ENCODE data around the gene YPEL3. TPM values are rescaled to one million over a fixed set of nuclear protein-coding genes. Genes with fewer than 3 reads are reported as not detected.
A peak's percentile ranks its signal among the peaks of the same experiment; 100 is the strongest.

The YPEL3 gene
- total RNA-seq, 3 donors from 2014 or later, result 106 to 143 (median 114) TPM

DNA sequence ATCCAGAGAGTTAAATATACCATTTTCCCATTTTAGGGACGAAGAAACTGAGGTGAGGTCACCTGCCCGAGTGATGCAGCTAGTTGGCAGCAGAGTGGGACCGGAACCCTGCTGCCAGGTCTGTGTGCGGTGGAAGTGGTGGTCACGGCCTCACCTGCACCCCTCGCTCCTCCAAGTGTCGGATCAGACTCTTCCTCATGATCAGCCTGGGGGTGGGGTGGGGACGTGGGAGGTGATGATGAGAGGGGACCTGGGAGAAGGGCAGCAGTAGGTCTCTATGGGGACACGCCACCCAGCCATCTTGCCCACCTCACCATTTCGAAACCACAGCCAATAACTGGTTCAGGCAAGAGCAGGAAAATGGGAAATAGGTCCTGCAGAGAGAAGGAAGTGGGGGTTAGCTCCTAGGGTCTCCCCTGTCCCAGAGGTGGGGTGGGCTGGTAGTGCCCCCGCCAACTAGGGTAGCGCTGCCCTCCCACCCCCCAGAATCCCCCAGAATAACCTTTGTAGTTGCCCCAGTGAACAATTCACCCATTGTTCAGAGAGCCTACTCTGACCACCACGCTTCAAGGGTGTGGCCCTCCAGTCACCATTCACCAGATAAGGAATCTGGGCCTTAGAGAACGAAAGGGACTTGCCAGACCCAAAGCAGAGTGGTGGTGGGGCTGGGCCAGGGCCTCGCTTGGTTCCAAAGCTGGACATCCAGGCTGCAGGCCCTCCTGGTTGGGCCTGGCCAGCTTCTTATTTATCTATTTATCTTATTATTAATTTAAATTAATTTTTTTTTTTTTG lies 12.2 kb upstream of the YPEL3 start:
- intact Hi-C loops (cut with DNase I; ENCODE audit: low total_unique reads), result no loop called here
- no peak overlapping the region for H3K27ac ChIP-seq
- no peaks in the 10 kb centered on the region for H3K27me3 ChIP-seq
- TF ChIP-seq POLR2AphosphoS5 (IDR thresholded peaks at IDR 0.05) (no peak), POLR2A (IDR thresholded peaks at IDR 0.05) (no peak)
- TF ChIP-seq, protein P1, sequence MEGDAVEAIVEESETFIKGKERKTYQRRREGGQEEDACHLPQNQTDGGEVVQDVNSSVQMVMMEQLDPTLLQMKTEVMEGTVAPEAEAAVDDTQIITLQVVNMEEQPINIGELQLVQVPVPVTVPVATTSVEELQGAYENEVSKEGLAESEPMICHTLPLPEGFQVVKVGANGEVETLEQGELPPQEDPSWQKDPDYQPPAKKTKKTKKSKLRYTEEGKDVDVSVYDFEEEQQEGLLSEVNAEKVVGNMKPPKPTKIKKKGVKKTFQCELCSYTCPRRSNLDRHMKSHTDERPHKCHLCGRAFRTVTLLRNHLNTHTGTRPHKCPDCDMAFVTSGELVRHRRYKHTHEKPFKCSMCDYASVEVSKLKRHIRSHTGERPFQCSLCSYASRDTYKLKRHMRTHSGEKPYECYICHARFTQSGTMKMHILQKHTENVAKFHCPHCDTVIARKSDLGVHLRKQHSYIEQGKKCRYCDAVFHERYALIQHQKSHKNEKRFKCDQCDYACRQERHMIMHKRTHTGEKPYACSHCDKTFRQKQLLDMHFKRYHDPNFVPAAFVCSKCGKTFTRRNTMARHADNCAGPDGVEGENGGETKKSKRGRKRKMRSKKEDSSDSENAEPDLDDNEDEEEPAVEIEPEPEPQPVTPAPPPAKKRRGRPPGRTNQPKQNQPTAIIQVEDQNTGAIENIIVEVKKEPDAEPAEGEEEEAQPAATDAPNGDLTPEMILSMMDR (IDR thresholded peaks at IDR 0.05), result no peak
- H3K4me3 ChIP-seq, result no peak overlapping the region
- H3K9me3 ChIP-seq, result no peaks in the 10 kb centered on the region
- H3K4me1 ChIP-seq, result peaks cover 0 to 6% of the 10 kb centered on the region in 2 donors
- DNase-seq (ENCODE audit: low spot score in 2 of 2), result no peak
- H3K36me3 ChIP-seq, result no peaks in the 10 kb centered on the region

DNA sequence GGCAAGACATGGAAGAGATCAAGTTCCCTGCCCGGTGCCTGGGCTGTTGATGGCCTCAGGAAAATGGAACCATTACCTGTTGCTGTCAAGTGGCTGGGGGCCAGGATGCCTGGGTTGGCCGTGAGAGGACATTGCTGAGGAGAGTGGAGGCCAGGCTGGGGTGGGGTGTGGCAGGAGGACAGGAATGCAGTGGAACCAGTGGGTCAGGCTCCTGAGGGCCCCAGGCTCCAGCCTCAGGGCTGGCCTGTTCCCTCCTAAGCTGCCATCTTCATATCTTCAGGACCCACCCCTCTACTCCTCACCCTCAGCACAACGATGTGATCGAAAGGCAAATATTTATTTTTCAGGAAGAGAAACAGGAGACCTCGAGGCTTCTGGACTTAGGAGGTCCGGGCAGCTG lies 8.5 kb upstream of the YPEL3 start:
- DNase-seq (ENCODE audit: low spot score in 2 of 2), result peak; percentile 62 to 89
- TF ChIP-seq POLR2A (IDR thresholded peaks at IDR 0.05), result no peak
- TF ChIP-seq POLR2AphosphoS5 (IDR thresholded peaks at IDR 0.05), result peak in 1 of 3 donors; percentile 55
- no peaks in the 10 kb centered on the region for H3K27me3 ChIP-seq
- H3K4me1 ChIP-seq, result peaks cover 0 to 6% of the 10 kb centered on the region in 2 donors
- no peaks in the 10 kb centered on the region for H3K9me3 ChIP-seq
- no peak overlapping the region for H3K4me3 ChIP-seq
- H3K27ac ChIP-seq, result peak overlapping the region; percentile 55 to 80
- intact Hi-C loops (cut with DNase I; ENCODE audit: low total_unique reads), result no loop called here
- no peaks in the 10 kb centered on the region for H3K36me3 ChIP-seq

DNA sequence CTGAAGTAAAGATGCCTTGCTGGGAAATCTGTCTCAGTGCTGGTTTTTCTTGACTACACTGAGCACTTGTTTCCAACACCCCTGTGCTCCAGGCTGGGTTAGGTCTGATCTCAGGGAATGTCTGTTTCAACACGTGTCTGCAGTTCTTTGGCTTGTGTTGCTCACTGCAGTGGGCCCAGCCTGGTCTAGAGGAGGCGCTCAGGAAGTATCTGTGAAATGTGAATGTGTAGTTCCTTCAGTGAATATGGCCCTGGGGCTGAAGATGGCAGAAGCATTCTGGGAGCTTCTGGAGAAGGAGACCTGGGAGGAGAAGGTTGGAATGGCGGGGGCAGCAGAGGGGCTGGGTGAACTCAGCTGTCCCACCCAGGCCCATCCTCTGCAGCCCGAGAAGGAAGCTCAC lies 8.1 kb upstream of the YPEL3 start:
- Histone ChIP-seq H3K4me3 (no peak overlapping the region), H3K36me3 (no peaks in the 10 kb centered on the region), H3K27ac (peak overlapping the region; percentile 55 to 80), H3K27me3 (no peaks in the 10 kb centered on the region), H3K4me1 (peaks cover 0 to 6% of the 10 kb centered on the region in 2 donors), H3K9me3 (no peaks in the 10 kb centered on the region)
- intact Hi-C loops (cut with DNase I; ENCODE audit: low total_unique reads), result no loop called here
- TF ChIP-seq POLR2A (IDR thresholded peaks at IDR 0.05) (no peak), POLR2AphosphoS5 (IDR thresholded peaks at IDR 0.05) (no peak)
- TF ChIP-seq, protein P1 (IDR thresholded peaks at IDR 0.05), result no peak
- DNase-seq (ENCODE audit: low spot score in 2 of 2), result no peak

DNA sequence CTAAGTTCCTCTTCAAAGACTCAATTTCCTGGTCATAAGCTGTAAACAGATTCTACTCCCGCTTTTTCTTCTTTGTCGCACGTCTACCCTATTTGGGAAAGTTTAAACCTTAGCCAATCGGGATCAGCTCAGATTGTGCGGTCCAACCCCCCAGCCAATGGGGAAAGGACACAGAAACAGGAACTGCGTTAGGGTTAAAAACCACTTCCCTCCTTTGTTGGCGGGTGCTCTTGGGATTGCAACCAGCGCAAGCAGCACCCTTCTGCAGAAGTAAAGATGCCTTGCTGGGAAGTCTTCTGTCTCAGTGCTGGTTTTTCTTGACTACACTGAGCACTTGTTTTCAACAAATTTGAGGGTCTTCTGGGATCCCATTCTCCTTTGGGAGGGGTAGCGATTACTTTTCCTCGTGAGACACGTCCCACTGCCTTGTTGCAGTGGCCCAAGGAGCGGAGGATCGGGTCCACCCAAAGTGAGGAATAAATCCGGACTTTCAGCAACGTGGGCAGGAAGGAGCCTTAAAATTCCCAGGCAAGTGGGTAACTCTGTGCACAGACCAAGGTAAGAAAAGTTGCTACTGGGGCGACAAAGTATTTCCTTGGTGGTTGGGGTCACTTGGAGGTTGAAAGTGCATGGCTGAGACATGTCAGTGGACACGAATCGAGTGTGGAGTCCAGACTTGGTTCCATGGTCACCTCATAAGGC lies 1.0 kb upstream of the YPEL3 start:
- Histone ChIP-seq H3K36me3 (no peaks in the 10 kb centered on the region), H3K4me1 (peaks cover 11 to 17% of the 10 kb centered on the region in 2 donors), H3K4me3 (peak overlapping the region; percentile 65 to 100 (median 89)), H3K27ac (peak overlapping the region; percentile 96 to 99), H3K9me3 (no peaks in the 10 kb centered on the region), H3K27me3 (no peaks in the 10 kb centered on the region)
- TF ChIP-seq POLR2AphosphoS5 (IDR thresholded peaks at IDR 0.05) (no peak), POLR2A (IDR thresholded peaks at IDR 0.05) (no peak)
- TF ChIP-seq, protein P1 (IDR thresholded peaks at IDR 0.05), result no peak
- intact Hi-C loops (cut with DNase I; ENCODE audit: low total_unique reads), result loop anchor here (10.0 kb wide), 1 partner anchor 318 kb away; no protein-coding TSS in a partner anchor
- no peak for DNase-seq (ENCODE audit: low spot score in 2 of 2)

DNA sequence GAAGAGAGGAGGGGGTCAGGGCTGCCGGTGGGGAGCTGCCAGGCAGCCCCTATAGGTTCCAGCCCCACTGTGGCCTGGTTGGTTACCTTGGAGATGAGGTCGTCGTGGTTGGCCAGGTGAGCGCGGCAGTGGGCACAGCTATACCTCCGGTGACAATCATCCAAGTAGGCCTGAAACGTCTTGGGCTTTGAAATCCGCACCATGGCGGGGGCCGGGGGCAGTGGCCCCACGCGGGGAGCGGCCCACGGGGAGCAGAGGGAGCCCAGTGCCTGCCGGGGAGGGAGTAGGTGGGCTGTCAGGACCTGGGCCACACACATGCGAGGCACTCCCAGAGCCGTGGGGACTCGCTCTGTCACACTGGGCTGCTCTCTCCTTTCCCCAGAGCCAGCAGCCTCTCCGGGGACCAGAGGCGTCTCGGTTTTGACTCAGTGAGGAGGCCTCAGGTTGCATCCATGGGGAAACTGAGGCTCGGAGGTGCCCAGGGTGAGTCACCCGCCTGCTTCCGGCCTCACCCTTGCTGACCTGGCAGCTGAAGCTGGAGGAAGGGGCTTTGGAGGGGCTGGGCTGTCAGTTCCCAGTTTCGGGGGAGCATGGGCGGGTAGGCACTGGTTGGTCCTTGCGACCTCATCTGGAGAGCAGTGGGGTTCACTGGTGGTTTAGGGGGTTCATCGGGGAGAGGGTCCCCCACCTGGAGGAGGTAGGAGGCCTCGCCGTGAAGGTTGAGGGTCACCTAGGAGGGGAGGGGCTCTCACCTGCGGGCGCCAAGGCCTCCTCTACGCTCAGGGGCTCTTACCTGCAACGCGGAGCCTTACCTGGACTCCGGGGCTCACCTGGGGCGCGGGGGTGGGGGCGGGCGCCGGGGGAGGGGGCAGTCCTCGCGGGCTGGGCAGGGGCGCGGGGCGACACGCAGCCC lies 591 bp downstream of the YPEL3 start:
- no peaks in the 10 kb centered on the region for H3K36me3 ChIP-seq
- H3K27me3 ChIP-seq, result no peaks in the 10 kb centered on the region
- TF ChIP-seq POLR2A (IDR thresholded peaks at IDR 0.05), result no peak
- TF ChIP-seq, protein P1 (IDR thresholded peaks at IDR 0.05), result no peak
- TF ChIP-seq POLR2AphosphoS5 (IDR thresholded peaks at IDR 0.05), result no peak
- peak overlapping the region; percentile 65 to 100 (median 89) for H3K4me3 ChIP-seq
- no peak for DNase-seq (ENCODE audit: low spot score in 2 of 2)
- intact Hi-C loops (cut with DNase I; ENCODE audit: low total_unique reads), result loop anchor here (10.0 kb wide), 1 partner anchor 319 kb away; no protein-coding TSS in a partner anchor
- peaks cover 17% of the 10 kb centered on the region in 2 donors for H3K4me1 ChIP-seq
- H3K9me3 ChIP-seq, result no peaks in the 10 kb centered on the region
- peak overlapping the region; percentile 96 to 99 for H3K27ac ChIP-seq
